Esophagus muscularis mucosa (tissue), 3 donors: ENCODE data around the gene PRAMEF4.
"Not testable (repeated sequence)": the region's sequence is repeated elsewhere in the genome, so short reads cannot be mapped to it uniquely, and the experiment has no call there.

Experiments used
- CTCF ChIP-seq, 3 experiments: fragments of 200-600 bp in 2 of 3; fragments of 450-650 bp in 1 of 3; sonication (generic) in 2 of 3; IDR thresholded peaks; one replicate each; pipeline ENCODE4 v1.5.1; 2017 to 2019; ENCODE audit warnings: antibody characterized with exemption in 3 of 3, mild to moderate bottlenecking in 2 of 3, moderate library complexity in 1 of 3
- POLR2A ChIP-seq: fragments of 450-650 bp; IDR thresholded peaks from one replicate; pipeline ENCODE4 v1.6.1; 2017; ENCODE audit warnings: antibody characterized with exemption, moderate library complexity, mild to moderate bottlenecking, low read depth
- POLR2AphosphoS5 ChIP-seq, 2 donors: sonication (generic); formaldehyde crosslinking; IDR thresholded peaks; one replicate each; pipeline ENCODE4 v1.6.1; 2017; ENCODE audit warnings: antibody characterized with exemption in 2 of 2

GRCh38 chr1:12921749-12922148 is 35.7 kb upstream of the PRAMEF4 start:
- TF ChIP-seq CTCF (IDR thresholded peaks at IDR 0.05); POLR2A; POLR2AphosphoS5 (IDR thresholded peaks at IDR 0.05): not testable (repeated sequence)
